ENCODE data around the gene ATP13A2. TPM values are rescaled to one million over a fixed set of nuclear protein-coding genes. Genes with fewer than 3 reads are reported as not detected.

The ATP13A2 gene
- total and polyA plus RNA-seq, 2 donors from 2014 or later, result 23.8 to 38.6 TPM

DNA sequence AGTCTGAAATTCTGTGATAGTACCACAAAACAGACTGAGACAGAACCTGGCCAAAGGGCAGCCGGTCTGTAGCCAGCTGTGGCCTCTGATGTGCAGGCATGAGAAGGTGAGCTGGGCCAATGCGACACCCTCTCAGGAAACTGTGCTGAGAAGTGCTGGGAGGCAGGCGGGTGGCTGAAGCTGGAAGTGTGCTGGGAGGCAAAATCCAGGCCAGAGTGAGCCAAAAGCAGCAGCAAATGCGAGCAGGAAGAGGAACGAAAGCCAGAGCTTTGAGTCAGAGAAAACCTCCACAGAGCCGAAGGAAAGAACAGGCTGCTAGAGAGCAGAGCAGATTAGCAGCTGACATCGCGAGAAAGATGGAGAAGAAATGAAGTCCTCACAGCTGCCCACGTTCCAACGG, 10.2 kb upstream of the ATP13A2 start:
- DNase-seq (peak in 1 of 5 donors; percentile 4), FAIRE-seq (no peak)
- intact Hi-C loops (cut with DNase I), result no loop called here

DNA sequence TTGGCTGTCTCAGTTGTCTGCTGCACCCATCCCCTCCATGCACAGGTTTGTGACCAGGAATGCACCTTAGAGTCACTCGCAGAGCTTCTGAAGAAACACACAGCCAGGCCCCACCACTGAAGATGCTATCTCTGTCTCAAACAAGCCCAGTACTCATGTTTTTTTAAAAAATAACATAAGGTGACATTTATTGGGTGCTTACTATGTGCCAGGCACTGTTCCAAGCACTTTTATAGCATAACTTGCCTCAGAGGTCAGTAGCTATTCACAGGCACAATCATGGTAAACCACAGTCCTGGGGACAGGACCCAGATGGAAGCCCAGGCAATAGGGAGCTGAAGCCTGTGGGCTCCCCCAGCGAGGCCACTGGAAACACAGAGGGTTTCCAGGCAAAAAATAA, 8.8 kb upstream of the ATP13A2 start:
- FAIRE-seq, result no peak

More for the DNA sequence above, 10.2 kb upstream of the ATP13A2 start:
- Histone ChIP-seq H3K36me3 (ENCODE audit: control insufficient read depth in 2 of 3, insufficient read depth in 3 of 3, low read length in 3 of 3) (peaks cover 4 to 77% (median 56%) of the 10 kb centered on the region in 3 donors), H3K27me3 (ENCODE audit: control insufficient read depth, insufficient read depth, low read length) (no peaks in the 10 kb centered on the region), H3K4me1 (ENCODE audit: control insufficient read depth in 2 of 3, insufficient read depth in 2 of 3, low read depth in 1 of 3, low read length in 3 of 3) (peaks cover 0 to 2% (median 0%) of the 10 kb centered on the region in 3 donors), H3K9me3 (ENCODE audit: control insufficient read depth in 2 of 3, insufficient read depth in 1 of 3, low read length in 3 of 3) (no peaks in the 10 kb centered on the region), H3K4me3 (ENCODE audit: low read length in 3 of 3) (no peak overlapping the region), H3K27ac (ENCODE audit: low read depth in 2 of 2, low read length in 2 of 2) (no peak overlapping the region), H3K9ac (ENCODE audit: low read length in 3 of 3) (no peak overlapping the region)
- TF ChIP-seq, protein P1, sequence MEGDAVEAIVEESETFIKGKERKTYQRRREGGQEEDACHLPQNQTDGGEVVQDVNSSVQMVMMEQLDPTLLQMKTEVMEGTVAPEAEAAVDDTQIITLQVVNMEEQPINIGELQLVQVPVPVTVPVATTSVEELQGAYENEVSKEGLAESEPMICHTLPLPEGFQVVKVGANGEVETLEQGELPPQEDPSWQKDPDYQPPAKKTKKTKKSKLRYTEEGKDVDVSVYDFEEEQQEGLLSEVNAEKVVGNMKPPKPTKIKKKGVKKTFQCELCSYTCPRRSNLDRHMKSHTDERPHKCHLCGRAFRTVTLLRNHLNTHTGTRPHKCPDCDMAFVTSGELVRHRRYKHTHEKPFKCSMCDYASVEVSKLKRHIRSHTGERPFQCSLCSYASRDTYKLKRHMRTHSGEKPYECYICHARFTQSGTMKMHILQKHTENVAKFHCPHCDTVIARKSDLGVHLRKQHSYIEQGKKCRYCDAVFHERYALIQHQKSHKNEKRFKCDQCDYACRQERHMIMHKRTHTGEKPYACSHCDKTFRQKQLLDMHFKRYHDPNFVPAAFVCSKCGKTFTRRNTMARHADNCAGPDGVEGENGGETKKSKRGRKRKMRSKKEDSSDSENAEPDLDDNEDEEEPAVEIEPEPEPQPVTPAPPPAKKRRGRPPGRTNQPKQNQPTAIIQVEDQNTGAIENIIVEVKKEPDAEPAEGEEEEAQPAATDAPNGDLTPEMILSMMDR (IDR thresholded peaks at IDR 0.05; ENCODE audit: borderline replicate concordance, extremely low read depth, insufficient read depth), result no peak

GRCh38 chr1:17018849-17019248, 7.1 kb upstream of the ATP13A2 start:
- intact Hi-C loops (cut with DNase I), result no loop called here
- Histone ChIP-seq H3K27ac (ENCODE audit: low read depth in 2 of 2, low read length in 2 of 2) (no peak overlapping the region), H3K9ac (ENCODE audit: low read length in 3 of 3) (no peak overlapping the region), H3K27me3 (ENCODE audit: control insufficient read depth, insufficient read depth, low read length) (no peaks in the 10 kb centered on the region), H3K9me3 (ENCODE audit: control insufficient read depth in 2 of 3, insufficient read depth in 1 of 3, low read length in 3 of 3) (no peaks in the 10 kb centered on the region), H3K4me1 (ENCODE audit: control insufficient read depth in 2 of 3, insufficient read depth in 2 of 3, low read depth in 1 of 3, low read length in 3 of 3) (peaks cover 0 to 6% (median 2%) of the 10 kb centered on the region in 3 donors), H3K36me3 (ENCODE audit: control insufficient read depth in 2 of 3, insufficient read depth in 3 of 3, low read length in 3 of 3) (peaks cover 4 to 55% (median 47%) of the 10 kb centered on the region in 3 donors), H3K4me3 (ENCODE audit: low read length in 3 of 3) (no peak overlapping the region)
- FAIRE-seq, result no peak
- TF ChIP-seq, protein P1 (IDR thresholded peaks at IDR 0.05; ENCODE audit: borderline replicate concordance, extremely low read depth, insufficient read depth), result no peak
- DNase-seq, result no peak

More for the DNA sequence above, 8.8 kb upstream of the ATP13A2 start:
- Histone ChIP-seq H3K9ac (ENCODE audit: low read length in 3 of 3) (no peak overlapping the region), H3K36me3 (ENCODE audit: control insufficient read depth in 2 of 3, insufficient read depth in 3 of 3, low read length in 3 of 3) (peaks cover 4 to 67% (median 55%) of the 10 kb centered on the region in 3 donors), H3K27ac (ENCODE audit: low read depth in 2 of 2, low read length in 2 of 2) (no peak overlapping the region), H3K4me1 (ENCODE audit: control insufficient read depth in 2 of 3, insufficient read depth in 2 of 3, low read depth in 1 of 3, low read length in 3 of 3) (peaks cover 0 to 6% (median 2%) of the 10 kb centered on the region in 3 donors), H3K27me3 (ENCODE audit: control insufficient read depth, insufficient read depth, low read length) (no peaks in the 10 kb centered on the region), H3K9me3 (ENCODE audit: control insufficient read depth in 2 of 3, insufficient read depth in 1 of 3, low read length in 3 of 3) (no peaks in the 10 kb centered on the region), H3K4me3 (ENCODE audit: low read length in 3 of 3) (no peak overlapping the region)
- TF ChIP-seq, protein P1 (IDR thresholded peaks at IDR 0.05; ENCODE audit: borderline replicate concordance, extremely low read depth, insufficient read depth), result no peak
- intact Hi-C loops (cut with DNase I), result no loop called here
- DNase-seq, result peak in 1 of 5 donors; percentile 7

GRCh38 chr1:17017435-17017834, 5.7 kb upstream of the ATP13A2 start:
- no peak for FAIRE-seq
- intact Hi-C loops (cut with DNase I), result no loop called here
- no peak overlapping the region for H3K9ac ChIP-seq (ENCODE audit: low read length in 3 of 3)
- peaks cover 0 to 6% (median 0%) of the 10 kb centered on the region in 3 donors for H3K4me1 ChIP-seq (ENCODE audit: control insufficient read depth in 2 of 3, insufficient read depth in 2 of 3, low read depth in 1 of 3, low read length in 3 of 3)
- H3K27ac ChIP-seq (ENCODE audit: low read depth in 2 of 2, low read length in 2 of 2), result no peak overlapping the region
- H3K9me3 ChIP-seq (ENCODE audit: control insufficient read depth in 2 of 3, insufficient read depth in 1 of 3, low read length in 3 of 3), result no peaks in the 10 kb centered on the region
- no peaks in the 10 kb centered on the region for H3K27me3 ChIP-seq (ENCODE audit: control insufficient read depth, insufficient read depth, low read length)
- peak in 1 of 5 donors; percentile 17 for DNase-seq
- H3K36me3 ChIP-seq (ENCODE audit: control insufficient read depth in 2 of 3, insufficient read depth in 3 of 3, low read length in 3 of 3), result peaks cover 4 to 41% (median 33%) of the 10 kb centered on the region in 3 donors
- no peak overlapping the region for H3K4me3 ChIP-seq (ENCODE audit: low read length in 3 of 3)
- TF ChIP-seq, protein P1 (IDR thresholded peaks at IDR 0.05; ENCODE audit: borderline replicate concordance, extremely low read depth, insufficient read depth), result no peak
